Activated CD4-positive, alpha-beta T cell treated with anti-CD3 and anti-CD28 coated beads for 4 hours (primary cell): Measurements from ENCODE around the gene ERCC3.

Source experiments
- DNase-seq, 2 donors: peaks; one replicate each; pipeline ENCODE4 v3.0.0-alpha.2; 2020

Gene ERCC3

GRCh38 chr2:127293748-127294562 is at the start of gene ERCC3:
Gene ERCC3 (minus strand): TSS chr2:127294144. CDS start chr2:127294081, 63 bp downstream.
- peak; percentile 75 to 80 for DNase-seq

- DNase-seq, result no peak
Measured at GRCh38 chr2:127343277-127343676, 49.3 kb upstream of the ERCC3 start.

- no peak for DNase-seq
Measured at GRCh38 chr2:127342101-127342500, 48.2 kb upstream of the ERCC3 start.

DNA sequence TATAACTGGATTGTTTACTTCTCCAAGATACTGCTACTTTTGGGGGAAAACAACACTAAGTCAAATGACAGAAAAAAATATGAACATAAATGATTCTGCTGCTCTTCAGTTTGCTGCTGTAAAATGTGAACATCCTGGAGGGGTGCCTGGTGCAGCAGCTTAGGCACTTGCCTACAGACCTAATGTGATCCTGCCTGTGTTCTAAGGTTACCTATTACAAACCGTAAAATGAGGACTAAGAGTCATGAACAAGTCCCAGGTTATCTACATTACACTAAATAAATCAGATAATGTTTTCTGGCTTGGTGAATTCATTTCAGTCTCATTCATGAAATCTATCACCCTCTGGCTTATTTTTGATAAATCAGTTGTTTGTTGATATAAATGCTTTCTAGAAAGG is 38.4 kb upstream of the ERCC3 start:
- no peak for DNase-seq

GRCh38 chr2:127330753-127331152 is 36.8 kb upstream of the ERCC3 start:
- DNase-seq, result no peak

DNA sequence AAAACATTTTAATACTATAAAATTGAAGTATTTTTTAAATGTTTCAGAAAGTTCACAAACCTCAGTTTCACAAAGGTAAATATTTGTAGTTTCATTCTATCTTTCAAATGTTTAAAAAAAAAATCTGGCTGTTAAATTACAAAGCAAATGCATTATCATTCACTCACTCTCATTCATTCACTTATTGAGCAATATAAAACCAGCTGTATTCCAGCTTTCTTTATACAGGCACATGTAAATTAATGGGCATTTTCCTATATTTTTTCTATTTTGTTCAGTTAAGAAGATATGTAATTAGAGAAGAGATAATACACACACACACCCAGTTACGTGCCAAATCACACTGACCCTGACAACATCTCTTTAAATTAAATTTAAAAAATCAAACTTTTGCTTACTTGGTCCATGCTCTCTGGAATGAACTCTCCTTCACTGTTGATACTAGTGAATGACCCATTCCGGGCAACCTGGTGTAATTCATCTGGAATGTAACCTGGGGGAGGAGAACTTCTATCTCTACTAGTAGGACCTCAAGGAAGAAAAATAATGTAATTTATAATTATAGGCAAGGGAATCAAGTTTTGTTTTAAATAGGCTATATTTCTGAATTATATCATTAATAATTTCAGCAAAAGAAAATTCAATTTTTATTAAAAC is 32.5 kb upstream of the ERCC3 start:
- DNase-seq, result no peak

- DNase-seq, result peak in 1 of 2 donors; percentile 2
Measured at GRCh38 chr2:127324635-127325034, 30.7 kb upstream of the ERCC3 start.

GRCh38 chr2:127321303-127321702 is 27.4 kb upstream of the ERCC3 start:
- no peak for DNase-seq

DNA sequence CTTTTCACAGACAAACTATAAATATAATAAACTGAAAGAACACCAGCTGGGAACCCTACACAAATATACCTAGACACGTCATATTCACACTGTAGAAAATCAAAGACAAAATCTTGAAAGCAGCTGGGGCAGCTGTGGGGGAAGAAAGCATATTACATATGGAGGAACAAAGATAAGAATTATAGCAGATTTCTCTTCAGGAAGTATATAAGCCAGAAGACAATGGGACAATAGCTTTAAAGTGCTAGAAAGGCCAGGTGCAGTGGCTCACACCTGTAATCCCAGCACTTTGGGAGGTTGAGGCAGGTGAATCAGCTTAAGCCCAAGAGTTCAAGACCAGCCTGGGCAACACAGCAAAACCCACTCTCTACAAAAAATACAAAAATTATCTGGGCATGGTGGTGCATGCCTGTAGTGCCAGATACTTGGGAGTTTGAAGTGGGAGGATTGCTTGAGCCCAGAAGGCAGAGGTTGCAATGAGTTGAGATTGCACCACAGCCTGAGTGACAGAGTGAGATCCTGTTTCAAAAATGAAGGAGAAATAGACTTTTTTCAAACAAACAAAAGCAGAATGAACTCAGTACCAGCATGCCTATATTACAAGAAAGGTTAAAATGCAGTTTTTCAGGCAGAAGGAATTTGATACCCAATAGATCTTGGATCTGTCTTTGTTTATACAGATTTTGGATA is 26.8 kb upstream of the ERCC3 start:
- DNase-seq, result no peak

DNA sequence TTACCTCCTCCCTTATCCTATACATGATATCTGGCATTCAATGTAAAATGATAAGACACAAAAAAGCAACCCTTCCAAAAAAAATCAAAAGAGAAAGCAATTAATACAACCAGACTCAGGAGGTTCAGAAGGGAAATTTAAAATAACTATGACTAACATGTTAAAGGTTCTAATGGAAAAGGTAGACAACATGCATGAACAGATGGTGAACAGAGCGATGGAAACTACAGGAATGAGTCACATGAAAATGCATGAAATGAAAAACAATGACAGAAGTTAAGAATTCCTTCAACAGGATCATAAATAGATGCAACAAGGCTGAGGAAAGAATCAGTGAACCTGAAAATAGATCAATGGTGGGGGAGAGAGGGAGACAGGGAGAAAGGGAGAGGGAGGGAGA is 26.1 kb upstream of the ERCC3 start:
- DNase-seq, result no peak

DNA sequence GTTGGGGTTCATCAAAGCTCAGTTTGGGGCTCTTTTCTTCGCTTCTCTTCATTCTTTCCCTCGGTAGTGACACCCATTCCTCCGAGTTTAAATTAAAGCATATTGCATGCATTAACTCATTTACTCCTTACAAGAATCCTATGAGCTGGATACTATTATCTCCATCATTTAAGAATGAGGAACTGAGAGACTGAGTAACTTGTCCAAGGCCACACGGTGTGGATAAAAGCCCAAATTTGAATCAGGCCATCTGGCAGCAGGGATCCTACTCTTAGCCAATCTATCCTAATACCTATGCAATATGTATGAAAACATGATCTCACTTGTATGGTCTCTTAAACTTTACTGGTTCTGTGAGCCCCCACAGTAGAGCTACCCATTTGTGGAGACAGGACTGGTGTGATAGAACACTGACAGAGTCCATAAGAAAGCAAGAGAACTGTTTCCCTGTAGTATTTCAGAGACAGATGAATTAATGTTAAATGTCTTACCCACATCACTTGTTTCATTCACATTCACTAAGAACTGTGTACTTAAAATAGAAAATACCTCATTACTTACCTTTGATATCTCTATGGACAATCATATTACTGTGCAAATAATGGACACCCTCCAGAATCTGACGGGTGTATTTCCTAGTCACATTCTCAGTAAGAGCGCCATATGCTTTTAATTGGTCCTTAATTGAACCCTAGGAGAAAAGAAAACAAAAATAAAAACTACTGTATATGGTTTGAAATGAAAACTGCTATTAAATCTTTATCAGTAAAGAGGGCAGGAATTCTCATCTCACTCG is 20.4 kb upstream of the ERCC3 start:
- DNase-seq, result no peak

GRCh38 chr2:127313406-127313805 is 19.5 kb upstream of the ERCC3 start:
- no peak for DNase-seq

DNA sequence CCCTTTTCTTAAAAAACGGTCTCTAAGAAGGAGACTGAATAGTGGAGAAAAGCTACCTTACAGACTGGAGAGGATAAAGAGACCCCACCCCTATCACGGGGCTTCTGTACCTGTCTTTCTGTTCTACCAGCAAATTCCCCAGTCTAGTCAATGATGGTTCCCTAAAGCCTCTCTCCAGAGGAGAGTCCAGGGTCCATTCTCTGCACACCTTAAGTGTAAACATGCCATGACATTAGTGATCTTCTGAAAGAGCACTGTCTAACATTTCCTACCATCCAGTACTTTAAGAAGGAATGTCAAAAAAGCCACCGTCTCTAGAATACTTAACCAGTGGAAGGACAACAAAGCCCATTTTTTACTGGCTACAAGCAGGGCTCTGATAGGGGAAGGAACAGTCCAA is 17.0 kb upstream of the ERCC3 start:
- no peak for DNase-seq

DNA sequence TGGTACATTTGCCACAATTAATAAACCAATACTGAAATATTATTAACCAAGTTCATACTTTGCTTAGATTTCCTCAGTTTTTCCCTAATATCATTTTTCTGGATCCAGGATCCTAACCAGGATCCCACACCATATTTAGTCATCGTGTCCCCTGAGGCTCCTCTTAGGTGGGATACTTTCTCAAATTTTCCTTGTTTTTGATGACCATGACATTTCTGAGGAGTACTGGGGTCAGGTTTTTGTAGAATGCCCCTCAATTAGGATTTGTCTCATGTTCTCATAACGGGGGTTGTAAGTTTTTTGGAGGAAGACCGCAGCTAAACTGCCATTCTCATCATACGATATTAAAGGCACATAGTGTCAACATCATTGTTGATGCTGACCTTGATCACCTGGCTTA is 15.5 kb upstream of the ERCC3 start:
- no peak for DNase-seq

DNA sequence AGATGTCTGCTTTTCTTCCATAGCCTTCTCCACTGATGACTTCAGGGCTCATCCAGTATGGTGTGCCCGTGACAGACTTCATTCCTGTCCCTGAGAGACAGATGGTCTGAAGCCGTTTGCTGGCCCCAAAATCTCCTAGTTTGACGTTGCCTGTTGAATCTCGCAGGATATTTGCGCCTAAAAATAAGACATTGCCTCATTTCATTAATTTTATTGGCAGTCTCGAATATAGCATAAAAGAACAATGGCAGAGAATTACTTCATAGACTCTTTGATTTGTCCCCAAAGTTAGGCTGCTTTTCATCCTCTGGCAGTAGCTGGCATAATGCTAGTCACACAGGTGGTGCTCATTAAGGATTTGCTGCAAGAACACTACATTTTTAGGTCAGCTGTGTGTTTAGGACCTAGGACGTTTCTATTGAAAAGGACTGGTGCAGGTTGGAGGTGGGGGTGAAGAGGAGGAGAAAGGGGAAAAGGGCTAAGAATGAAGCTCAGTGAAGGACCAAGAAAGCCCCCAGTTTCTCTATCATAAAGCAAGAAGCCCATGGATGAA is 14.7 kb upstream of the ERCC3 start:
- no peak for DNase-seq

GRCh38 chr2:127305990-127306585 is 12.1 kb upstream of the ERCC3 start:
- DNase-seq, result no peak

- DNase-seq, result no peak
Measured at GRCh38 chr2:127302168-127302567, 8.2 kb upstream of the ERCC3 start.

GRCh38 chr2:127293386-127293747 is 577 bp downstream of the ERCC3 start:
- no peak for DNase-seq

GRCh38 chr2:127288274-127288673 is 5.7 kb downstream of the ERCC3 start:
- no peak for DNase-seq

DNA sequence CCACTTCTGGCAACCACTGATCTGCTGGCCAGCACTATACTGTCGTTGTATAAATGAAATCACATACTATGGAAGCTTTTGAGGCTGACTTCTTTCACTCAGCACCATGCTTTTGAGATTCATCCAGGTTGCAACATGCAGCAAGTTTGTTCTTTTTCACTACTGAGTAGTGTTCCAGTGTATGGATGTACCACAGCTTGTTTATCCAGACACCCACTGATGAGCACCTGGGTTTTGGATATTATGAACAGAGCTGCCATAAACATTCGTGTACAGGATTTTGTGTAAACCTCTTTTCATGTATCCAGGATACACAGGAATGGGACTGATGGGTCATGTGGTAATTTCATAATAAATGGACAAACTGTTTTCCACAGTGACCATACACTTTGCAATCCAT is 10.7 kb downstream of the ERCC3 start:
- DNase-seq, result no peak

DNA sequence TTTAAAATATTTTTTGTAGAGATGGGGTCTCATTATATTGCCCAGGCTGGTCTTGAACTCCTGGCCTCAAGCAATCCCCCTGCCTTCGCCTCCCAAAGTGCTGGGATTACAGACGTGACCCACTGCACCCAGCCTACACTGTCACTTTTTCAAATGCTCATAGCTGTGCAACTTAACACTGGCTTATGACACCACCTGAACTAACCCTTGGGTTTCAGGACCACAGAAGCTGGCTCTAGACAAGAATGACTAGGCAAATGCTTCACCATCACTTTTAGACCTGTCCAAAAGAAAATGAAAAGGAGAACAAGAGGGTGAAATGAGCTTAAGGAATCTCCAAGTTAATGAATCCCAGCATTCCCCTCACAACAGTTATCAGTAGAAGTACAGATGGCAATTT is 13.3 kb downstream of the ERCC3 start:
- no peak for DNase-seq

- DNase-seq, result no peak
Measured at GRCh38 chr2:127279781-127280180, 14.2 kb downstream of the ERCC3 start.
